22Rv1 (cell line): Measurements from ENCODE around the gene METTL26.

ENCODE experiments used
- H3K27ac ChIP-seq: fragments of 450-650 bp; 2 replicates; pipeline ENCODE4 v1.5.1; 2017
- CTCF ChIP-seq: fragments of 450-650 bp; IDR thresholded peaks from 2 replicates; pipeline ENCODE4 v1.5.1; 2017; ENCODE audit warnings: mild to moderate bottlenecking
- ZFX ChIP-seq: fragments of 450-650 bp; IDR thresholded peaks from 2 replicates; pipeline ENCODE4 v1.6.1; 2017; ENCODE audit warnings: antibody characterized with exemption, borderline replicate concordance

The METTL26 gene

GRCh38 chr16:681746-682427, 45.8 kb upstream of the METTL26 start:
- peak overlapping the region; percentile 98 for H3K27ac ChIP-seq
- TF ChIP-seq ZFX (no peak), CTCF (no peak)

GRCh38 chr16:680967-681745, 45.1 kb upstream of the METTL26 start:
- H3K27ac ChIP-seq = peak overlapping the region; percentile 98
- TF ChIP-seq ZFX = no peak
- peak; percentile 34 for TF ChIP-seq CTCF

- no peak for TF ChIP-seq CTCF
- no peak for TF ChIP-seq ZFX
- H3K27ac ChIP-seq = peak overlapping the region; percentile 98
These were observed 44.5 kb upstream of the METTL26 start for GRCh38 chr16:680625-680945.

- H3K27ac ChIP-seq = peak within 1 kb of the TSS; percentile 98
- TF ChIP-seq ZFX (no peak), CTCF (no peak)
These were observed 43.9 kb upstream of the METTL26 start, which contains the start of gene STUB1 for GRCh38 chr16:679814-680624. Gene STUB1 (plus strand): TSS chr16:680410. CDS start chr16:680526, 116 bp downstream.

GRCh38 chr16:678858-679813, 43.0 kb upstream of the METTL26 start:
- H3K27ac ChIP-seq = peak overlapping the region; percentile 98
- TF ChIP-seq ZFX (no peak), CTCF (no peak)

- peak overlapping the region; percentile 98 for H3K27ac ChIP-seq
- TF ChIP-seq ZFX = no peak
- no peak for TF ChIP-seq CTCF
These were observed 42.2 kb upstream of the METTL26 start for GRCh38 chr16:678209-678857.
